Activated CD4-positive, CD25-positive, alpha-beta regulatory T cell treated with anti-CD3 and anti-CD28 coated beads, Interleukin-2, amount 50 U/mL, for 16 hours (primary cell): ENCODE data around the gene PITX1.
"Not testable (repeated sequence)": the region's sequence is repeated elsewhere in the genome, so short reads cannot be mapped to it uniquely, and the experiment has no call there.

Experiments
- DNase-seq: peaks from one replicate; pipeline ENCODE4 v3.0.0-alpha.2; 2020; ENCODE audit warnings: low read depth, low spot score

Gene PITX1

GRCh38 chr5:135033901-135034235 lies at the start of gene PITX1:
PITX1 (minus strand) TSS chr5:135034228; CDS start chr5:135033881, 347 bp downstream.
- no peak for DNase-seq

GRCh38 chr5:135083334-135083733 lies 49.3 kb upstream of the PITX1 start:
- not testable (repeated sequence) for DNase-seq

GRCh38 chr5:135081240-135081639 lies 47.2 kb upstream of the PITX1 start:
- no peak for DNase-seq

GRCh38 chr5:135079760-135080159 lies 45.7 kb upstream of the PITX1 start:
- no peak for DNase-seq

GRCh38 chr5:135079099-135079681 lies 45.2 kb upstream of the PITX1 start:
- no peak for DNase-seq

GRCh38 chr5:135076801-135077200 lies 42.8 kb upstream of the PITX1 start:
- DNase-seq: no peak

GRCh38 chr5:135076051-135076491 lies 42.0 kb upstream of the PITX1 start:
- no peak for DNase-seq

- DNase-seq: no peak
Measured at GRCh38 chr5:135075621-135076020, 41.6 kb upstream of the PITX1 start.

- no peak for DNase-seq
Measured at GRCh38 chr5:135073761-135074345, 39.8 kb upstream of the PITX1 start.

- DNase-seq: no peak
Measured at GRCh38 chr5:135072387-135073281, 38.6 kb upstream of the PITX1 start.

- no peak for DNase-seq
Measured at GRCh38 chr5:135071311-135071710, 37.3 kb upstream of the PITX1 start.

GRCh38 chr5:135069895-135070657 lies 36.0 kb upstream of the PITX1 start:
- no peak for DNase-seq

GRCh38 chr5:135069016-135069770 lies 35.2 kb upstream of the PITX1 start:
- DNase-seq: no peak

- no peak for DNase-seq
Measured at GRCh38 chr5:135067587-135067986, 33.6 kb upstream of the PITX1 start.

GRCh38 chr5:135066781-135067180 lies 32.8 kb upstream of the PITX1 start:
- no peak for DNase-seq

GRCh38 chr5:135065306-135066265 lies 31.6 kb upstream of the PITX1 start:
- no peak for DNase-seq

- DNase-seq: no peak
Measured at GRCh38 chr5:135064235-135064570, 30.2 kb upstream of the PITX1 start.

- no peak for DNase-seq
Measured at GRCh38 chr5:135063511-135064234, 29.6 kb upstream of the PITX1 start.

GRCh38 chr5:135063056-135063445 lies 29.0 kb upstream of the PITX1 start:
- DNase-seq: no peak
